Endodermal cell (in vitro differentiated cells): ENCODE measurements around the gene PLPPR4. TPM values are rescaled to one million over a fixed set of nuclear protein-coding genes. Genes with fewer than 3 reads are reported as not detected.

Experiments
- DNase-seq: peaks from one replicate; pipeline ENCODE4 v3.0.0-alpha.2; 2017
- H3K27ac ChIP-seq: 2 replicates; pipeline ENCODE4 v1.5.1; 2013; ENCODE audit warnings: mild to moderate bottlenecking, low read depth, low read length, moderate library complexity
- H3K27me3 ChIP-seq: 2 replicates; pipeline ENCODE4 v1.6.1; 2013; ENCODE audit warnings: mild to moderate bottlenecking, low read length, moderate library complexity; ENCODE audit not compliant: insufficient read depth, control insufficient read depth, poor library complexity, severe bottlenecking
- H3K36me3 ChIP-seq: 2 replicates; pipeline ENCODE4 v1.7.0; 2013; ENCODE audit warnings: mild to moderate bottlenecking, low read length, moderate library complexity; ENCODE audit not compliant: control insufficient read depth, insufficient read depth
- H3K4me1 ChIP-seq: one replicate; pipeline ENCODE4 v1.7.0; 2013; ENCODE audit warnings: low read length; ENCODE audit not compliant: control insufficient read depth, insufficient read depth
- H3K4me3 ChIP-seq: 2 replicates; pipeline ENCODE4 v1.5.1; 2013; ENCODE audit warnings: mild to moderate bottlenecking, low read length, moderate library complexity
- H3K9ac ChIP-seq: 2 replicates; pipeline ENCODE4 v1.6.1; 2013; ENCODE audit warnings: mild to moderate bottlenecking, low read length, moderate library complexity; ENCODE audit not compliant: poor library complexity, severe bottlenecking; ENCODE audit errors: extremely low read depth
- H3K9me3 ChIP-seq: 2 replicates; pipeline ENCODE4 v1.6.1; 2013; ENCODE audit warnings: mild to moderate bottlenecking, low read length, moderate library complexity; ENCODE audit not compliant: control insufficient read depth
- H3K27ac Mint-ChIP-seq: 2 replicates; pipeline ENCODE4 v1.8.0; 2020; ENCODE audit warnings: mixed read lengths
- H3K27me3 Mint-ChIP-seq: 2 replicates; pipeline ENCODE4 v1.8.0; 2021; ENCODE audit warnings: mild to moderate bottlenecking, mixed read lengths; ENCODE audit not compliant: insufficient read depth
- H3K36me3 Mint-ChIP-seq: 2 replicates; pipeline ENCODE4 v1.8.0; 2020; ENCODE audit warnings: low read depth, mixed read lengths
- H3K4me1 Mint-ChIP-seq: 2 replicates; pipeline ENCODE4 v1.8.0; 2020; ENCODE audit warnings: mixed read lengths
- H3K4me3 Mint-ChIP-seq: 2 replicates; pipeline ENCODE4 v1.8.0; 2020; ENCODE audit warnings: mild to moderate bottlenecking, moderate library complexity, mixed read lengths
- H3K9me3 Mint-ChIP-seq: 2 replicates; pipeline ENCODE4 v1.8.0; 2020; ENCODE audit warnings: mild to moderate bottlenecking, mixed read lengths
- WGBS, 2 experiments: methylation state at CpG; one replicate each; pipeline versions ENCODE4 v1.1.5 to v1.1.7; 2013; ENCODE audit warnings: missing lambda C conversion rate in 2 of 2, mixed read lengths in 1 of 2; ENCODE audit not compliant: insufficient coverage in 1 of 2, insufficient read length in 1 of 2; 5-methylcytosine and 5-hydroxymethylcytosine counted together
- total RNA-seq, 2 donors: library from RNA; stranded (reverse); fragmentation: NEBNext Ultra II Directional in 1 of 2; extraction: Animal tissue kit (Norgen Biotek cat#: 25700) in 1 of 2; gene quantifications; 2 replicates in 1 of 2; 3 replicates in 1 of 2; pipeline ENCODE4 v1.2.1, GENCODE V29; 2021
- TF ChIP-seq, protein P1 (sequence below): fragments of 200-600 bp; sonication (generic); conservative IDR thresholded peaks from 2 replicates; pipeline ENCODE4 v1.5.0; 2021; ENCODE audit warnings: antibody characterized with exemption, mild to moderate bottlenecking

The PLPPR4 gene
- total RNA-seq, 2 donors from 2014 or later = 0.20 TPM; not detected in 1

DNA sequence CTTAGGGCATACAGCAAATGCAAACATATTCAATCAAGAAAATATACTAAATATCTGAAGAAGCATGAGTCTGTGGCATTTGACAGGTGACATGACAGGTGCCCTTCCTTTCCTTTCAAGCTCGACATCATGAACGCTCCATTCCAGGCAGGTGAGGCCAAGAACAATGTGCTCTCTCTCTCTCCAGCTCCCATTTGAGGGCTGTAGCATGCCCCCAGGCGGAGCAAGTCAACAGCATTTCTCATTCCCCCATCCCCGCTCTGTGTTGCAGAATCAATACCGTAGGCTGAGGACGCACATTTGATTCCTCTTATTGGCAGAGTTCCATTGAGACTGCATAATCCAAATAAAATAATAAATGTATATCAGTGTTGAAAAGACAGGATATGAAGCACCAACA, 24.6 kb upstream of the PLPPR4 start:
- H3K27ac Mint-ChIP-seq = no peak overlapping the region
- no peak for DNase-seq

DNA sequence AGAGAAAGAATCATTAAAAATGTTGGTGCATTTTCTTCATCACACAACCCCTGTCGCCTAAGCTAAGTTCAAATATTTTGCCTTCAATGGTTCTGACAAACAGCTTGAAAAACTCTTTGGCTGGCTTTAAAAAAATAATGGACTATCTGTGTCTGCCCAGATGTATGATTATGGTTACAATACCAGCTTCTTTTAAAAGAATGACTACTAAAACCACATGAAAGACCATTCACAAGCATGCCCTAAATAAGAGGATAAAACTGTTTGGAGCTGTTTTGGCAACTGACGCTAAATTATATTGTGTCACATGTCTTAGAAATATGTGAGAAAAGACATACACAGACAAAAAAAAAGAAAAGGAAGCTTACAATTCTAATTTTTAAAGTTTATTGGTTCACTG, 23.7 kb upstream of the PLPPR4 start:
- 97 to 100% methylated on average over 1 to 2 of the region's 2 CpGs for WGBS, 2 experiments
- Mint-ChIP-seq H3K4me3 (no peak overlapping the region), H3K4me1 (no peaks in the 10 kb centered on the region), H3K27ac (no peak overlapping the region), H3K36me3 (no peaks in the 10 kb centered on the region), H3K27me3 (peaks cover 3% of the 10 kb centered on the region), H3K9me3 (peaks cover 2% of the 10 kb centered on the region)
- H3K36me3 ChIP-seq = no peaks in the 10 kb centered on the region
- no peak for DNase-seq
- no peaks in the 10 kb centered on the region for H3K27me3 ChIP-seq
- H3K9me3 ChIP-seq = no peaks in the 10 kb centered on the region
- no peak overlapping the region for H3K9ac ChIP-seq
- H3K27ac ChIP-seq = no peak overlapping the region
- H3K4me3 ChIP-seq = no peak overlapping the region
- H3K4me1 ChIP-seq = no peaks in the 10 kb centered on the region
- TF ChIP-seq, protein P1, sequence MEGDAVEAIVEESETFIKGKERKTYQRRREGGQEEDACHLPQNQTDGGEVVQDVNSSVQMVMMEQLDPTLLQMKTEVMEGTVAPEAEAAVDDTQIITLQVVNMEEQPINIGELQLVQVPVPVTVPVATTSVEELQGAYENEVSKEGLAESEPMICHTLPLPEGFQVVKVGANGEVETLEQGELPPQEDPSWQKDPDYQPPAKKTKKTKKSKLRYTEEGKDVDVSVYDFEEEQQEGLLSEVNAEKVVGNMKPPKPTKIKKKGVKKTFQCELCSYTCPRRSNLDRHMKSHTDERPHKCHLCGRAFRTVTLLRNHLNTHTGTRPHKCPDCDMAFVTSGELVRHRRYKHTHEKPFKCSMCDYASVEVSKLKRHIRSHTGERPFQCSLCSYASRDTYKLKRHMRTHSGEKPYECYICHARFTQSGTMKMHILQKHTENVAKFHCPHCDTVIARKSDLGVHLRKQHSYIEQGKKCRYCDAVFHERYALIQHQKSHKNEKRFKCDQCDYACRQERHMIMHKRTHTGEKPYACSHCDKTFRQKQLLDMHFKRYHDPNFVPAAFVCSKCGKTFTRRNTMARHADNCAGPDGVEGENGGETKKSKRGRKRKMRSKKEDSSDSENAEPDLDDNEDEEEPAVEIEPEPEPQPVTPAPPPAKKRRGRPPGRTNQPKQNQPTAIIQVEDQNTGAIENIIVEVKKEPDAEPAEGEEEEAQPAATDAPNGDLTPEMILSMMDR = no peak

More for the DNA sequence above, 24.6 kb upstream of the PLPPR4 start:
- Histone ChIP-seq H3K4me3 (no peak overlapping the region), H3K4me1 (no peaks in the 10 kb centered on the region), H3K9ac (no peak overlapping the region), H3K36me3 (no peaks in the 10 kb centered on the region), H3K9me3 (no peaks in the 10 kb centered on the region), H3K27me3 (no peaks in the 10 kb centered on the region), H3K27ac (no peak overlapping the region)
- no peak overlapping the region for H3K4me3 Mint-ChIP-seq
- no peaks in the 10 kb centered on the region for H3K4me1 Mint-ChIP-seq
- WGBS, 2 experiments = 78 to 87% methylated on average over 3 to 6 of the region's 6 CpGs
- H3K36me3 Mint-ChIP-seq = no peaks in the 10 kb centered on the region
- TF ChIP-seq, protein P1 = peak; percentile 19
- no peaks in the 10 kb centered on the region for H3K9me3 Mint-ChIP-seq
- peaks cover 3% of the 10 kb centered on the region for H3K27me3 Mint-ChIP-seq

DNA sequence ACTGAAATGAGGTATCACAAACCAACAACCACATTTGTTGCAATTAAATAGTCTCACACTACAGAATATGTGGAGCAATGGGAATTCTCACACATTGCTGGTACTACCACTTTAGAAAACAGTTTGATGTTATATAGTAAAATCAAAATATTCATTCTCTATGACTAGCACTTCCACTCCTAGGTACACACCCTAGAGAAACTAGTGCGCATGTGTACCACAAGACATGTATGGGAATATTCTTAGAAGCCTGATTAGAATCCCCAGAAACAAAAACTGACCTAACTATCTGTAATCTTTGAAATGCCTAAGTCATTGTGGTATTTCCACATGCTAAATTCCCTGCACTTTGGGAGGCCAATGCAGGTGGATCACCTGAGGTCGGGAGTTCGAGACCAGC, 18.1 kb upstream of the PLPPR4 start:
- TF ChIP-seq, protein P1 = no peak
- WGBS, 2 experiments = 93% methylated on average over 3 of the region's 3 CpGs; no CpG with 5 or more reads in 1 of the 2 experiments
- H3K27me3 ChIP-seq = no peaks in the 10 kb centered on the region
- Mint-ChIP-seq H3K4me1 (no peaks in the 10 kb centered on the region), H3K4me3 (no peak overlapping the region), H3K27ac (no peak overlapping the region), H3K9me3 (peaks cover 9% of the 10 kb centered on the region), H3K27me3 (peaks cover 2% of the 10 kb centered on the region), H3K36me3 (no peaks in the 10 kb centered on the region)
- DNase-seq = no peak
- H3K27ac ChIP-seq = no peak overlapping the region
- H3K9ac ChIP-seq = no peak overlapping the region
- H3K36me3 ChIP-seq = no peaks in the 10 kb centered on the region
- no peak overlapping the region for H3K4me3 ChIP-seq
- H3K4me1 ChIP-seq = no peaks in the 10 kb centered on the region
- peaks cover 7% of the 10 kb centered on the region for H3K9me3 ChIP-seq
